ENCODE results near the gene RPL37A. TPM values are rescaled to one million over a fixed set of nuclear protein-coding genes. Genes with fewer than 3 reads are reported as not detected.

RPL37A gene
- total and polyA plus RNA-seq, 9 of the 15 experiments (the other 6 are each of a cell fraction or from before 2014, with no cell fraction given): 1,938 to 3,349 (median 2,436) TPM

- 9% methylated on average over 5 of the region's 6 CpGs for WGBS (ENCODE audit: insufficient coverage, low coverage, missing lambda C conversion rate)
- H3K4me2 ChIP-seq (ENCODE audit: insufficient read depth, low read length): no peak overlapping the region
- peaks cover 0 to 23% of the 10 kb centered on the region in 2 experiments; a peak in 2 of 5 replicates for H3K27me3 ChIP-seq (ENCODE audit: control insufficient read depth in 2 of 2, insufficient read depth in 2 of 2, low read length in 2 of 2)
- H3K79me2 ChIP-seq (ENCODE audit: control insufficient read depth, insufficient read depth, low read length): no peaks in the 10 kb centered on the region
- no peak overlapping the region for H3K27ac ChIP-seq (ENCODE audit: extremely low read depth, low read depth, low read length)
- no peak overlapping the region for H3K9ac ChIP-seq (ENCODE audit: insufficient read depth in 1 of 2, low read depth in 2 of 2, low read length in 2 of 2)
- in situ Hi-C loops (cut with MboI) (loop anchor here (25.0 kb wide), 1 partner anchor 976 kb away; no protein-coding TSS in a partner anchor), intact Hi-C loops (cut with micrococcal nuclease) (no loop called here)
- no peaks in the 10 kb centered on the region for H3K36me3 ChIP-seq (ENCODE audit: control insufficient read depth, insufficient read depth, low read length)
- H4K20me1 ChIP-seq (replicated peaks; ENCODE audit: control insufficient read depth, insufficient read depth, low read length): no peaks in the 10 kb centered on the region
- FAIRE-seq (no peak), ATAC-seq (no peak), DNase-seq (ENCODE audit: extremely low read depth in 1 of 4, low spot score in 3 of 4) (peak in 1 of 4 experiments; percentile 5)
- no TSS peak for BruUV-seq (replicated peaks)
- TF ChIP-seq ILK (tag; IDR thresholded peaks at IDR 0.05; ENCODE audit: borderline replicate concordance, low read depth): no peak
- TF ChIP-seq POLR2AphosphoS5 (IDR thresholded peaks at IDR 0.05; ENCODE audit: control insufficient read depth, insufficient read depth, low read depth, low read length): no peak
- TF ChIP-seq PBX2 (CRISPR knock-in tag; IDR thresholded peaks at IDR 0.05; ENCODE audit: low read depth): no peak
- TF ChIP-seq PBX2 (tag; conservative IDR thresholded peaks at IDR 0.05; ENCODE audit: low read depth): peak; percentile 77
- TF ChIP-seq ARID1B (IDR thresholded peaks at IDR 0.05): no peak
- 0 out of 2 replicates have a peak, but pooled peaks have one; percentile 23 for TF ChIP-seq GABPA (tag; conservative IDR thresholded peaks at IDR 0.05; ENCODE audit: low read depth)
- no peak for TF ChIP-seq ZNF384 (IDR thresholded peaks at IDR 0.05; ENCODE audit: low read depth, low read length)
- peak; percentile 50 for TF ChIP-seq MEIS2 (IDR thresholded peaks at IDR 0.05; ENCODE audit: partially characterized antibody)
- no peak for TF ChIP-seq ZNF551 (CRISPR knock-in tag; IDR thresholded peaks at IDR 0.05)
- TF ChIP-seq, protein P1, sequence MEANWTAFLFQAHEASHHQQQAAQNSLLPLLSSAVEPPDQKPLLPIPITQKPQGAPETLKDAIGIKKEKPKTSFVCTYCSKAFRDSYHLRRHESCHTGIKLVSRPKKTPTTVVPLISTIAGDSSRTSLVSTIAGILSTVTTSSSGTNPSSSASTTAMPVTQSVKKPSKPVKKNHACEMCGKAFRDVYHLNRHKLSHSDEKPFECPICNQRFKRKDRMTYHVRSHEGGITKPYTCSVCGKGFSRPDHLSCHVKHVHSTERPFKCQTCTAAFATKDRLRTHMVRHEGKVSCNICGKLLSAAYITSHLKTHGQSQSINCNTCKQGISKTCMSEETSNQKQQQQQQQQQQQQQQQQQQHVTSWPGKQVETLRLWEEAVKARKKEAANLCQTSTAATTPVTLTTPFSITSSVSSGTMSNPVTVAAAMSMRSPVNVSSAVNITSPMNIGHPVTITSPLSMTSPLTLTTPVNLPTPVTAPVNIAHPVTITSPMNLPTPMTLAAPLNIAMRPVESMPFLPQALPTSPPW (CRISPR knock-in tag; IDR thresholded peaks at IDR 0.05): peak; percentile 47; the same call in 1 of the 2 replicates
- no peak overlapping the region for H3K4me3 ChIP-seq
- ChIA-PET POLR2A (interaction anchor here (0.6 kb wide), 1 partner anchor 922 kb away, joined by 4 read pairs; no protein-coding TSS in a partner anchor), CTCF (ENCODE audit: low intra/inter-chr PET ratio) (no interaction called here)
- H3K9me1 ChIP-seq (ENCODE audit: control insufficient read depth, insufficient read depth, low read length): no peaks in the 10 kb centered on the region
- H2AFZ ChIP-seq (ENCODE audit: low read depth, low read length): no peak overlapping the region
- no peaks in the 10 kb centered on the region for H3K9me3 ChIP-seq (replicated peaks; ENCODE audit: control insufficient read depth, insufficient read depth, low read depth, low read length)
- no peaks in the 10 kb centered on the region; a peak in 1 of 5 replicates for H3K4me1 ChIP-seq (replicated peaks in 1 of 2; ENCODE audit: control insufficient read depth in 2 of 2, insufficient read depth in 2 of 2, low read length in 2 of 2)
Observed at GRCh38 chr2:216536734-216537210, 38.1 kb downstream of the RPL37A start.
